ENCODE data around the gene SFT2D1.

Gene SFT2D1

DNA sequence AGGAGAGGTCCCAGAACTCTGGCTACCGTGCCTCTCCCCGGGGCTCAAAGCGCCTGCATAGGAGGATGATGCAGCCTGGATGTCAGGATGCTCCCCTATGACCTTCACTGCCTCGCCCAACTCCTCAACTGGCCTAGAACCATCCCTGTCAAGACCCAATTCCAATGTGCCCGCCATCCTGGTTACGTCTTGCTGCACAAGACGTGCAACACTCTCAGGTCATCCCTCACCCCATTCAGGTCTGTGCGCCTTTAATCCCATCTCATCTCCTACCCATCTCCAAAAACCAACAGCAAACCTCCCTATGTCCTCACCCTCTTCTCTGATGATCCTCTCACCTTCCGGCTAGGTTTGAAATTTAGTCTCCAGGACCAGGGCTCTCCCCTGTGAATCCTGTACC lies 3.5 kb downstream of the SFT2D1 start:
- TF ChIP-seq, protein P1, sequence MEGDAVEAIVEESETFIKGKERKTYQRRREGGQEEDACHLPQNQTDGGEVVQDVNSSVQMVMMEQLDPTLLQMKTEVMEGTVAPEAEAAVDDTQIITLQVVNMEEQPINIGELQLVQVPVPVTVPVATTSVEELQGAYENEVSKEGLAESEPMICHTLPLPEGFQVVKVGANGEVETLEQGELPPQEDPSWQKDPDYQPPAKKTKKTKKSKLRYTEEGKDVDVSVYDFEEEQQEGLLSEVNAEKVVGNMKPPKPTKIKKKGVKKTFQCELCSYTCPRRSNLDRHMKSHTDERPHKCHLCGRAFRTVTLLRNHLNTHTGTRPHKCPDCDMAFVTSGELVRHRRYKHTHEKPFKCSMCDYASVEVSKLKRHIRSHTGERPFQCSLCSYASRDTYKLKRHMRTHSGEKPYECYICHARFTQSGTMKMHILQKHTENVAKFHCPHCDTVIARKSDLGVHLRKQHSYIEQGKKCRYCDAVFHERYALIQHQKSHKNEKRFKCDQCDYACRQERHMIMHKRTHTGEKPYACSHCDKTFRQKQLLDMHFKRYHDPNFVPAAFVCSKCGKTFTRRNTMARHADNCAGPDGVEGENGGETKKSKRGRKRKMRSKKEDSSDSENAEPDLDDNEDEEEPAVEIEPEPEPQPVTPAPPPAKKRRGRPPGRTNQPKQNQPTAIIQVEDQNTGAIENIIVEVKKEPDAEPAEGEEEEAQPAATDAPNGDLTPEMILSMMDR (IDR thresholded peaks at IDR 0.05; ENCODE audit: control extremely low read depth, extremely low read depth, low read depth, missing control alignments), result no peak
- DNase-seq (ENCODE audit: extremely low spot score), result no peak
- CTCF ChIA-PET, result interaction anchor here (1.0 to 3.7 kb wide), 3 partner anchors 22 to 43 kb away, joined by 3 to 12 read pairs (median 4); no protein-coding TSS in a partner anchor
- POLR2A ChIA-PET, result no interaction called here

DNA sequence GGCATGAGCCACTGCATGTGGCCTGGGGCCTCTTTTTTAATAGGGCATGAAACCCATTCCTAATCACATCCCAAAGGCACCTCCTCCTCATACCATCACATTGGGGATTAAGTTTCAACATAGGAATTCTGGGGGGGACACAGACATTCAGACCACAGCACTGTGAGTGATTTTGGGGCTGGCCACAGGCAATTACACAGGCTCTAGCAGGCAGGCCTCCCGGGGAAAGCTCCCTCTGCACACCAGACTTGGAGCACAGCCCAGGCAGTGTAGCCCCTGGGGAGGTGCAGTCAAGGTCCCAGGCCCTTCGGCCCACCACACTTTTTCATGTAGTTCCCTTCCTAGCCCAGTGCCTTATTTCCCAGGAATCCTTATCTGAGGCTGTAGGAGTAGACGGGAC lies 5.5 kb downstream of the SFT2D1 start:
- CTCF ChIA-PET, result interaction anchor here (0.9 to 3.7 kb wide), 9 partner anchors 10 to 64 kb away, joined by 3 to 12 read pairs (median 3); no protein-coding TSS in a partner anchor
- DNase-seq (ENCODE audit: extremely low spot score), result no peak
- TF ChIP-seq, protein P1 (IDR thresholded peaks at IDR 0.05; ENCODE audit: control extremely low read depth, extremely low read depth, low read depth, missing control alignments), result no peak
- POLR2A ChIA-PET, result interaction anchor here (1.5 kb wide), 1 partner anchor 10 kb away, joined by 4 read pairs; no protein-coding TSS in a partner anchor

DNA sequence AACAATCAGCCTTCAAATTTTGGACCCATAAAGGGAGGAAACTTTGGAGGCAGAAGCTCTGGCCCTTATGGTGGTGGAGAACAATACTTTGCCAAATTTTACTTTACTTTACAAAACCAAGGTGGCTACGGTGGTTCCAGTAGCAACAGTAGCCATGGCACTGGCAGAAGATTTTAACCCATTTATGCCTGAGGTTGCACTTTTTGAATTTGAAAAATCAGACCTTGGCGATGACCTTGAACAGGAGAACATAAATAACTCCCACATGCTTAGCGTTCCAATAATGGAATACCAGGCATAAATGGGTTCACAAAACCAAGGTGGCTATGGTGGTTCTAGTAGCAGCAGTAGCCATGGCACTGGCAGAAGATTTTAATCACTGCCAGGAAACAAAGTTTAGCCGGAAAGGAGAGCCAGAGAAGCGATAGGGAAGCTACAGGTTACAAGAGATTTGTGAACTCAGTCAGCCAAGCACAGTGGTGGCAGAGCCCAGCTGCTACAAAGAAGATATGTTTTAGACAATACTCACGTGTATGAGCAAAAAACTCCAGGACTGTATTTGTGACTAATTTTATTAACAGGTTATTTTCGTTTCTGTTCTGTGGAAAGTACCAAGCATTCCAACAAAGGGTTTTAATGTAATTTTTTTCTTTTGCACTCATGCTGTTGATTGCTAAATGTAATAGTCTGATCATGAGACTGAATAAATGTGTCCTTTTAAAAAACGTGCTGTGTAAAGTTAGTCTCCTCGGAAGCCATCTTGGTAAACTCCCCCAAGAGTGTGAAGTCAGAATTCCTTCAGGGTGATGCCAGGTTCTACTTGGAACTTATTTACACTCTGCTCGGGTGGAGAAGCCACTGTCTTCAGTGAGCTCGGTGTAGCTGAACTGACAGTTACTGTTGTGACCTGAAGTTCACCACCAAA lies 6.7 kb downstream of the SFT2D1 start:
- ChIA-PET CTCF (interaction anchor here (0.8 to 3.7 kb wide), 12 partner anchors 9 to 78 kb away, joined by 3 to 12 read pairs (median 4); no protein-coding TSS in a partner anchor), POLR2A (interaction anchor here (1.5 kb wide), 1 partner anchor 9 kb away, joined by 4 read pairs; no protein-coding TSS in a partner anchor)
- DNase-seq (ENCODE audit: extremely low spot score), result no peak
- TF ChIP-seq, protein P1 (IDR thresholded peaks at IDR 0.05; ENCODE audit: control extremely low read depth, extremely low read depth, low read depth, missing control alignments), result no peak

DNA sequence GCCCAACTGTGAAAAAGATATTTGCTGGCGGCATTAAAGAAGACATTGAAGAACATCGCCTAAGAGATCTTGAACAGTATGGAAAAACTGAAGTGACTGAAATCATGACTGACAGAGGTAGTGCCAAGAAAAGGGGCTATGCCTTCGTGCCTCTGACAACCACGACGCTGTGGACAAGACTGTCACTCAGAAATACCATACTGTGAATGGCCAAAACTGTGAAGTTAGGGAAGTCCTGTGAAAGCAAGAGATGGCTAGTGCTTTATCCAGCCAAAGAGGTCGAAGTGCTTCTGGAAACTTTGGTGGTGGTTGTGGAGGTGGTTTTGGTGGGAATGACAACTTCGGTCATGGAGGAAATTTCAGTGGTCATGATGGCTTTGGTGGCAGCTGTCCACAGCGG lies 7.5 kb downstream of the SFT2D1 start:
- CTCF ChIA-PET, result interaction anchor here (1.4 to 2.5 kb wide), 4 partner anchors 17 to 55 kb away, joined by 3 to 11 read pairs (median 6); no protein-coding TSS in a partner anchor
- DNase-seq (ENCODE audit: extremely low spot score), result no peak
- TF ChIP-seq, protein P1 (IDR thresholded peaks at IDR 0.05; ENCODE audit: control extremely low read depth, extremely low read depth, low read depth, missing control alignments), result no peak
- POLR2A ChIA-PET, result no interaction called here

DNA sequence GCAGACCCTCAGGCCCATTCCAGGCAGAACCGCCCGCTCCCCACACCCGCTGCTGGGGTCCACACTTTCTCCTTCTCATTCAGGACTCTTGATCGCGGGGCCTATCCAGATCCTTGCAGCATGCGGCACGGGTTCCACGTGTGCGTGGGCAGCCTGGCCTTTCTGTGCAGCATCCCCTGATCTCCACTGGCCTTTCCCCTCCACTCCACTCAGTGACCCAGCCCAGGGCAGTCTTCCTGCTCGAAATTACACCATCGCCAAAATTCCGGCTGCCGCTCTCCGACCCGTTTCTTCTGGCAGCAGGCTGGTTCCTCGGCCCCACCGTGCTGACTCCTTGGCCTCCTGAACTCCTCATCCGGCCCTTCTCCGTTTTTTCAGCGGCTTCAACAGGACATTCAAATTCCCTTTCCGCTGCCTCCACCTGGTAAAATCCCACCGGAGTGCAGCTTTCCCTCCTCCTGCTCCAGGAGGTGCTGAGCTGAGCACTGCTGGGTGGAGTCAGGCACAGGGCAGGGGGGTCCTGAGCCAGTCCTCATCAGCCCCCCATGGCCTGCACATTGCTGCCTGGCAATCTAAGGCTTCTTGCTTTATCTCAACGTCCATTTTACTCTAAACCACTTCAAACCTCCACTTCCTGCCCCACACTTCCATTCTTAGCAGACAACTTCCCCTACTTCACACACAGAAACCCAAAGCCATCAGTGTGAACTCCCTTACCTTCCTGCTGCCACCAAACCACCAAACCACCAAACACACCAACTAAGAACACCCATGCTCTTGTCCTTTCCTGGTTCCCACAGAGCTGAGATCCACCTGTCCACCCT lies 9.0 kb downstream of the SFT2D1 start:
- ChIA-PET CTCF (interaction anchor here (1.0 to 2.1 kb wide), 6 partner anchors 20 to 67 kb away, joined by 3 to 10 read pairs (median 4); no protein-coding TSS in a partner anchor), POLR2A (no interaction called here)

More for the DNA sequence above, 9.0 kb downstream of the SFT2D1 start:
- TF ChIP-seq, protein P1 (IDR thresholded peaks at IDR 0.05; ENCODE audit: control extremely low read depth, extremely low read depth, low read depth, missing control alignments), result no peak
- peak; percentile 79 for DNase-seq (ENCODE audit: extremely low spot score)

All from GM10248 (cell line).